ENCODE measurements around the gene ATP6AP2.
"Not testable (repeated sequence)": the region's sequence is repeated elsewhere in the genome, so short reads cannot be mapped to it uniquely, and the experiment has no call there.

The ATP6AP2 gene

GRCh38 chrX:40580537-40581335 lies at the start of gene ATP6AP2:
ATP6AP2 (plus strand) TSS chrX:40580970; CDS start chrX:40581066, 96 bp downstream.
- DNase-seq (ENCODE audit: low spot score) = peak; percentile 90

GRCh38 chrX:40531056-40531826 lies 49.5 kb upstream of the ATP6AP2 start:
- DNase-seq (ENCODE audit: low spot score) = no peak

- no peak for DNase-seq (ENCODE audit: low spot score)
Observed at GRCh38 chrX:40537310-40537709, 43.5 kb upstream of the ATP6AP2 start.

- no peak for DNase-seq (ENCODE audit: low spot score)
Observed at GRCh38 chrX:40538406-40538805, 42.4 kb upstream of the ATP6AP2 start.

GRCh38 chrX:40539214-40540142 lies 41.3 kb upstream of the ATP6AP2 start:
- DNase-seq (ENCODE audit: low spot score) = peak; percentile 67

GRCh38 chrX:40542208-40542607 lies 38.6 kb upstream of the ATP6AP2 start:
- no peak for DNase-seq (ENCODE audit: low spot score)

GRCh38 chrX:40542972-40543371 lies 37.8 kb upstream of the ATP6AP2 start:
- DNase-seq (ENCODE audit: low spot score) = no peak

- DNase-seq (ENCODE audit: low spot score) = peak; percentile 23
Observed at GRCh38 chrX:40543661-40544328, 37.0 kb upstream of the ATP6AP2 start.

- no peak for DNase-seq (ENCODE audit: low spot score)
Observed at GRCh38 chrX:40544343-40545266, 36.2 kb upstream of the ATP6AP2 start.

- no peak for DNase-seq (ENCODE audit: low spot score)
Observed at GRCh38 chrX:40546870-40547269, 33.9 kb upstream of the ATP6AP2 start.

GRCh38 chrX:40550066-40550465 lies 30.7 kb upstream of the ATP6AP2 start:
- no peak for DNase-seq (ENCODE audit: low spot score)

- DNase-seq (ENCODE audit: low spot score) = no peak
Observed at GRCh38 chrX:40552768-40553167, 28.0 kb upstream of the ATP6AP2 start.

GRCh38 chrX:40558590-40558989 lies 22.2 kb upstream of the ATP6AP2 start:
- DNase-seq (ENCODE audit: low spot score) = no peak

- DNase-seq (ENCODE audit: low spot score) = no peak
Observed at GRCh38 chrX:40563784-40564183, 17.0 kb upstream of the ATP6AP2 start.

- DNase-seq (ENCODE audit: low spot score) = no peak
Observed at GRCh38 chrX:40564447-40564846, 16.3 kb upstream of the ATP6AP2 start.

- DNase-seq (ENCODE audit: low spot score) = peak; percentile 8
Observed at GRCh38 chrX:40570346-40571093, 10.2 kb upstream of the ATP6AP2 start.

GRCh38 chrX:40571164-40571563 lies 9.6 kb upstream of the ATP6AP2 start:
- not testable (repeated sequence) for DNase-seq (ENCODE audit: low spot score)

GRCh38 chrX:40571600-40571999 lies 9.2 kb upstream of the ATP6AP2 start:
- no peak for DNase-seq (ENCODE audit: low spot score)

GRCh38 chrX:40573763-40574162 lies 7.0 kb upstream of the ATP6AP2 start:
- peak; percentile 23 for DNase-seq (ENCODE audit: low spot score)

- DNase-seq (ENCODE audit: low spot score) = not testable (repeated sequence)
Observed at GRCh38 chrX:40575411-40575810, 5.4 kb upstream of the ATP6AP2 start.

Data from CD4-positive, alpha-beta T cell treated with Interleukin-6 at 100 ng/mL for 8 hours (primary cell).